Measurements from ENCODE around the gene CNTNAP2.

The CNTNAP2 gene

DNA sequence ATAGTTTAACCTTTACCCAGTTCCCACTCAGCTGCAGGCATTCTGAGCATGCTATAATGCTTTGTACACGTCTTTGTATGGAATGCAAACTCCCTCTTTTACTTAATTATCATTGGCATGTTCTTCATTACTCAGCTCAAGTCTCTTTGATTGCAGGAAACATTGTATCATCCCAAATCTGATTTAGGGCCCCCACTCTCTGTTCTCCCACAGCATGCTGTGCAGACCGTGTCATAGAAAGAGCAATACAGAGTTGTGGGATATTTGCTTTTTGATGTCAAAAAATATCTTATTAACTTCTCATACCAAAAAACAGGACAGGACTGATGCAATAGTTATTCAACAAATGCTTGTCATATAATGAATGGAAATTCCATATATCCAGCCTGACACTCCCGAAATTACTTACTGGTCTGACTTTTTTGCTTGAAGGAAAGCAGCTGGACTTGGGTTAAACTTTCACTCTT, 1392.5 kb downstream of the CNTNAP2 start:
- in situ Hi-C loops (cut with HindIII; ENCODE audit: low pct_unique_long_range_greater_than_20kb, low sequenced_read_pairs) = no loop called here
- DNase-seq (ENCODE audit: low read depth in 1 of 2, low spot score in 1 of 2) = no peak
- no peak for TF ChIP-seq JUND (IDR thresholded peaks at IDR 0.05; ENCODE audit: low read depth)

DNA sequence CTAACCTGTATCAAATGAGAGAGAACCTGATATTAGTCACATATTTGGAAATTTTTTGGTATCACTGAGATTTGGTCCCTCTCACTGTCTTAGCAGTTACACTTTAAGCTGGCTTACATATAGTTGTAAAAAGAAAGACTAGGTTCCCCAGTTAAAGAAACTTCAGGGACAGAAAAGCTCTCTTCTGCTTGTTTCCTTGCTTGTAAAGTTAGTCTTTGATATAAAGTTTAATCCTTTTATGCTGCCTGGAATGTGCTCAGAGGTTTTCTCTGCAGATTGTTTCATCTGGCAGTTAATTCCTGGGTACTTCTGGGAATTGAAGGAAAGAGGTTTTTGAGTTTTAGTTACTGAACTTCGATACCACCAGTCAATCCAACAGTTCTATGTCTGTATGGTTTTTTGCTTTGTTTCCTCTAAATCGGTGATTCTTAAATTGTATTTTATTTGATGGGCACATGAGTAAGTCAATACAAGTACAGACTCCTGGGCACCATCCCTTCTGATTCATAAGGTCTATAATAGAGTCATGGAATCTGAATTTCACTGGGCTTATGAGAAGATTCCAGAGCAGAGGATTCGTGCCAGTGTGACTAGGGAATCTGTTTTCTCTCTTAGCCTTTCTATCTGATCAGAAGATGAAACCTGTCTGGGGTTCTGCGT, 1393.1 kb downstream of the CNTNAP2 start:
- no peak for DNase-seq (ENCODE audit: low read depth in 1 of 2, low spot score in 1 of 2)
- TF ChIP-seq JUND (IDR thresholded peaks at IDR 0.05; ENCODE audit: low read depth) = no peak
- in situ Hi-C loops (cut with HindIII; ENCODE audit: low pct_unique_long_range_greater_than_20kb, low sequenced_read_pairs) = no loop called here

DNA sequence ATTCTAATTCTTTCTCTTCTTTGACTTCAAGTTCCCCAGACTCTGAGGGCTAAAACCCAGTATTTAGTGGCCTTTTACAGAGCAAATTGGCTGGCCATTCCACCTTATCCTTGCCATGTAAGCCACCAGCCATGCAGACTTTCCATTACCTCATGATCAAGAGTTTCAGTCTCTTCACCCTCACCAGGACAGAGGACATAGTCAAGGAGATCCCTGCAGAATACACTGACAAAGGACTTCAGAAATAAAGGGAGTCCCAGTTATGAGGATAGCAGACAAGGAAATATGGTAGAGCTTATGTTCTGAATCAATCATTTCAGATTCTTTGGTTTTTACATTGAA, 1393.6 kb downstream of the CNTNAP2 start:
- in situ Hi-C loops (cut with HindIII; ENCODE audit: low pct_unique_long_range_greater_than_20kb, low sequenced_read_pairs) = no loop called here
- DNase-seq (ENCODE audit: low read depth in 1 of 2, low spot score in 1 of 2) = no peak
- no peak for TF ChIP-seq JUND (IDR thresholded peaks at IDR 0.05; ENCODE audit: low read depth)

DNA sequence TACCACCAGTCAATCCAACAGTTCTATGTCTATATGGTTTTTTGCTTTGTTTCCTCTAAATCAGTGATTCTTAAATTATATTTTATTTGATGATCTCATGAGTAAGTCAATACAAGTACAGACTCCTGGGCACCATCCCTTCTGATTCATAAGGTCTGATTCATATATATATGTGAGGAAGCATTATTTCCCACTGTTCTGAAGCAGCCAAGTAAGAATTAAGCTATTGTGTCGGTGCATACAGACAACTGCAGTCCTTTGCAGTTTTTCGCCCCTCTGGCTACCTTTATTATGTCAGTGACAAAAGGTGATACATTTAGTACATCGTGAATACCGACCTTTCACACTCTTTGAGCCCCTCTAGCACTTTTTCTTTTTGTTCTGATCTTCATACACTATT, 1394.3 kb downstream of the CNTNAP2 start:
- in situ Hi-C loops (cut with HindIII; ENCODE audit: low pct_unique_long_range_greater_than_20kb, low sequenced_read_pairs) = no loop called here
- no peak for TF ChIP-seq JUND (IDR thresholded peaks at IDR 0.05; ENCODE audit: low read depth)
- no peak for DNase-seq (ENCODE audit: low read depth in 1 of 2, low spot score in 1 of 2)

DNA sequence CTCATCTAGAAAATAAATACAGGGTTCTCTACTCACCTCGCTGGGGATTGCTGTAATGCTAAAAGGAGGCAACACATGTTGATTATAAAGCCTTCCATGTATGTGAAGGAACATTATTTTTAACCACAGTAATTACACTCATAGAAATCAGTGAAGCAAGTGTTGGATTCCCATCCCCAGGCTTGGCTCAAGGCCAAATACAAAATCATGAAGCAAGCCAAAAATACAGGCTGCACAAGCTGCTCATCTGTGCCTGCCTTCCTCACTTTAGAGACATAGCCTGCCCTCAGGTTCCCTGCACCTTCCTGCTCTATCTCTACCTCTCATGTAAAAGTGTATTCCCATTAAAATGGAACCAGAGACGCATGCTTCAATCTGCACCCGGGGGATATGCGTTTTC, 1396.8 kb downstream of the CNTNAP2 start:
- in situ Hi-C loops (cut with HindIII; ENCODE audit: low pct_unique_long_range_greater_than_20kb, low sequenced_read_pairs) = no loop called here
- TF ChIP-seq JUND (IDR thresholded peaks at IDR 0.05; ENCODE audit: low read depth) = no peak
- DNase-seq (ENCODE audit: low read depth in 1 of 2, low spot score in 1 of 2) = no peak

DNA sequence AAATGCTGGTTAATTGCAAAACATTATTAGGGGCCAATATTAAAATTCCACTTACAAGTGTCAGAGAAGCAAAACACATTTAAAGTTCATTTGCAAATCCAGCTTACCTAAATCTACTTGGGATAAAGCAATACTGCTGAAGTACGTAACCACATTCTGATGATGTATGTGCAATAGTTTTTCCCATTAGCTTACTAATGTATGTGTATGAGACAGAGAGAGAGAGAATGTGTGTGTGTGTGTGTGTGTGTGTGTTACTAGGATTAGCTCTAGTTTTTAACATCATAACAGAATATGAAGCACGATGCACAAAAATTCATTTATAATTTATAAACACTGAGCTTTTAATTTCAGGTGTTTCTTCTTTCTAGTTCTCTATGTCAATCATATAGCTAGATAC, 1399.8 kb downstream of the CNTNAP2 start:
- DNase-seq (ENCODE audit: low read depth in 1 of 2, low spot score in 1 of 2) = no peak
- in situ Hi-C loops (cut with HindIII; ENCODE audit: low pct_unique_long_range_greater_than_20kb, low sequenced_read_pairs) = no loop called here
- TF ChIP-seq JUND (IDR thresholded peaks at IDR 0.05; ENCODE audit: low read depth) = no peak

DNA sequence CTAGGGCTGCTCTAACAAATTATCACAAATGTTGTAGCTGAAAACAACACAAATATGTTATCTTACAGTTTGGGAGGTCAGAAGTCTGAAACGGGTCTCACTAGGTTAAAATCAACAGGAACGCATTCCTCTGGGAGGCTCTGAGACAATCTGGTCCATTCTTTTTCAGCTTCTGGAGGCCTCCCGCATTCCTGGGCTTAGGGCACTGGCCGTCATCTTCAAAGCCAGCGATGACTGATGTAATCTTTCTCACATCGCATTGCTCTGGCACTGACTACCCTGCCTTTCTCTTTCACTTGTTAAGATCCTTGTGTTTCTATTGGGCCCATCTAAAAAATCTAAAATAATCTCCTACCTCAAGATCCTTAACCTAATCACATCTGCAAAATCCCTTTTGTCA, 1402.5 kb downstream of the CNTNAP2 start:
- no peak for TF ChIP-seq JUND (IDR thresholded peaks at IDR 0.05; ENCODE audit: low read depth)
- DNase-seq (ENCODE audit: low read depth in 1 of 2, low spot score in 1 of 2) = no peak
- in situ Hi-C loops (cut with HindIII; ENCODE audit: low pct_unique_long_range_greater_than_20kb, low sequenced_read_pairs) = no loop called here

DNA sequence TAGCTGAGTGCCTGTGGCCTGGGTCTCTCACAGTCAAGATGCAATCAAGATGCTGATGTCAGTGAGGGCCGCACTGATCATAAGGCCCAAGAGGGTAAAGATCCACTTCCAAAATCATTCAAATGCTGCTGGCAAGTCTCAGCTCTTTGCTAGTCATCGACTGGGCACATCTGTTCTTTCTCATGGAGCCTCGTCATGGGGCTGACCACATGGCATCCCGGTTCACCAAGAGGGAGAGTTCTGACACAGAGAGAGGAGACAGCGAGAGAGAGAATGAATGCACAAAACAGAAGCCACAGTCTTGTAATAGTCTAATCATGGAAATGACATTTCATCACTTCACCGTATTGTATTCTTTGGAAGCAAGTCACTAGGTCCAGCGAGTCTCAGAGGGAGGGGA, 1406.5 kb downstream of the CNTNAP2 start:
- no peak for DNase-seq (ENCODE audit: low read depth in 1 of 2, low spot score in 1 of 2)
- in situ Hi-C loops (cut with HindIII; ENCODE audit: low pct_unique_long_range_greater_than_20kb, low sequenced_read_pairs) = no loop called here
- TF ChIP-seq JUND (IDR thresholded peaks at IDR 0.05; ENCODE audit: low read depth) = no peak

DNA sequence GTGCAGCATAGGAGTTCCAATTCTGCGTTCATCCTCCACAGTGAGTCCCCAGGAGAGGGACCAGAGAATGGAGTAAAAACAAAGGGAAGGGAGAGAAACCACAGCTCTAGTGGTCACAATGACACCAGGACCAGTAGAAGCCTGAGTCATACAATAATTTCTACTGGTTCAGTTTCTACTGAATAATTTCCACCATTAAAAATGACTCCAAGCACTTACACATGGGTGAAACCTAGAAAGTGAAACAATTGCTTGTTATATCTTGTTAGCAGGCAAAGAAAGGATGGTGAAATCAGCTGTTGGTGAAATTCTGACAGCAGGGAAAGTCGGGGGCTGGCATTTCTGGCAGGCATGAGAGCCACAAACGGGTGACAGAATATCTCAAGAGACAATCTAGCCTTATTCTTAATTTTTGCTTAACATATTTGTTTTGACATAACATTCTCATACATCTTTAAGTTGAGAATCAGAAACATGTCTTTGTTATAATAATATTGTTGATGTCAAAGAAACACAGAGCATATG, 1408.2 kb downstream of the CNTNAP2 start:
- no peak for DNase-seq (ENCODE audit: low read depth in 1 of 2, low spot score in 1 of 2)
- in situ Hi-C loops (cut with HindIII; ENCODE audit: low pct_unique_long_range_greater_than_20kb, low sequenced_read_pairs) = no loop called here
- no peak for TF ChIP-seq JUND (IDR thresholded peaks at IDR 0.05; ENCODE audit: low read depth)

DNA sequence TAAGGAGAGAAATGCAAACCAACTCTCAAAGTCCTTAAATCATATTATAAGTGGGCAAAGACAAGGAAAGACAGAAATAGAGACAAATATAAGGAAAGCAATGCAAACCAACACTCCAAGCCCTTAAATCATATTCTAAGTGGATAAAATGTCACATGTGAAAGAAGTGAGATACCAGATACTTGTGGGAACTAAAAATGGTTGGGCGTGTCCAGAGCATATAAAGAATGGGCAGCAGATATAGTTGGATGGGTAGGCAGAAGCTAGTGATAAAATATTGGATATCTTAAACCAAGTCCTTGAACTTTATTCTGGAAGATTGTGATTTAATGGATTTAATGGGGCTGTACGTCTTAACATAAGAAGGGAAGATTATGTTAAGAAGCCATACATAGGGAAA, 1408.7 kb downstream of the CNTNAP2 start:
- DNase-seq (ENCODE audit: low read depth in 1 of 2, low spot score in 1 of 2) = no peak
- in situ Hi-C loops (cut with HindIII; ENCODE audit: low pct_unique_long_range_greater_than_20kb, low sequenced_read_pairs) = no loop called here
- no peak for TF ChIP-seq JUND (IDR thresholded peaks at IDR 0.05; ENCODE audit: low read depth)

DNA sequence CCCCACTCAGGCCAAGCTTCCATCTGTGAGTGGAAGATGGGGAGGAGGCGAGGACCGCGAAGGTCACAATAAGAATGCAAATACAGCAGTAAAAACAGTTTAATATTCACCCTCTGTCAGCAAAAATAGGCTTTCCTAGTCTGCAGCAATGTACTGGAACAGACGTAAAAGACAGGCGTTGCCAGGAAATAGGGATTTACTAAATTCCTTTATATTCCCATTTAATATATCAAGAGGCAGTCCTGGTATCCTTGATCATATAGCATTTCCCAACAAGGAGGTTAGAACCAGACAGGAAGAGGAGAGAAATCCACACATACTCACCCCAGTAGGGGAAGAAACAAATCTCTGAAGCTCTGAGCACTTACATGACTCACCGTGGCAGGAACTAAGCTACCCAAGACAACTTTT, 1419.1 kb downstream of the CNTNAP2 start:
- TF ChIP-seq JUND (IDR thresholded peaks at IDR 0.05; ENCODE audit: low read depth) = no peak
- DNase-seq (ENCODE audit: low read depth in 1 of 2, low spot score in 1 of 2) = no peak
- in situ Hi-C loops (cut with HindIII; ENCODE audit: low pct_unique_long_range_greater_than_20kb, low sequenced_read_pairs) = no loop called here

DNA sequence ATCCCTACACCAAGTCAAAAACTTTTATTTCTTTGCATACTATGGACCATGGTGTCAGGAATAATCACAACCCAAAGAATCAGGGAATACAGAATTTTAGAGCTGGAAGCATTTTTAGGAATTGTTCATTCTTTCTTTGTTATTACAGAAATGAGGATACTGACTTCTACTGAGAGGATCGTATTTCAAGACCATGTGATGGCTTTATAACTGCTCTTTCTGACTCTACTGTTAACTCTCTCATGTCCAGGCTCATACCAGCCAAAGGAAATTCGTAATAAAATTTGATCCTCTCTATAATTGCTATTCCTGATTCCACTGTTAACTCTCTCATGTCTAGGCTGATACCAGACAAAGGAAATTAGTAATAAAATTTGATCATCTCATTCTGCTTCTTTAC, 1423.1 kb downstream of the CNTNAP2 start:
- in situ Hi-C loops (cut with HindIII; ENCODE audit: low pct_unique_long_range_greater_than_20kb, low sequenced_read_pairs) = no loop called here
- no peak for TF ChIP-seq JUND (IDR thresholded peaks at IDR 0.05; ENCODE audit: low read depth)
- DNase-seq (ENCODE audit: low read depth in 1 of 2, low spot score in 1 of 2) = no peak

DNA sequence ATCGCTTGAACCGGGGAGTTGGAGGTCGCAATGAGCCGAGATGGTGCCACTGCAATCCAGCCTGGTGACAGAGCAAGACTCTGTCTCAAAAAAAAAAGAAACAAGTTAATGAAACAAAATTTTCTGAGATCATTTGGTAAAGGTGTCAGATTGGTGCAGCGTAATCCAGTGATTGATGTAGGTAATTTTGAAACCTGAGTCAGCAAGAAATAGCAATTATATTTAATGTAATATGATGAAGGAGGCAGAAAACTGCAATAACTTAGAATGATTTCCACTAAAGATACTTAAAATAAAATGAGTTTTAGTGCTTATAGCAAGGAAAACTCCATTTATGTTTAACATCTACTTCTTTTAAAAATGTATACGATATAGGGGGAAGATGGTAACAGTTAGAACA, 1424.1 kb downstream of the CNTNAP2 start:
- no peak for TF ChIP-seq JUND (IDR thresholded peaks at IDR 0.05; ENCODE audit: low read depth)
- no peak for DNase-seq (ENCODE audit: low read depth in 1 of 2, low spot score in 1 of 2)
- in situ Hi-C loops (cut with HindIII; ENCODE audit: low pct_unique_long_range_greater_than_20kb, low sequenced_read_pairs) = no loop called here

DNA sequence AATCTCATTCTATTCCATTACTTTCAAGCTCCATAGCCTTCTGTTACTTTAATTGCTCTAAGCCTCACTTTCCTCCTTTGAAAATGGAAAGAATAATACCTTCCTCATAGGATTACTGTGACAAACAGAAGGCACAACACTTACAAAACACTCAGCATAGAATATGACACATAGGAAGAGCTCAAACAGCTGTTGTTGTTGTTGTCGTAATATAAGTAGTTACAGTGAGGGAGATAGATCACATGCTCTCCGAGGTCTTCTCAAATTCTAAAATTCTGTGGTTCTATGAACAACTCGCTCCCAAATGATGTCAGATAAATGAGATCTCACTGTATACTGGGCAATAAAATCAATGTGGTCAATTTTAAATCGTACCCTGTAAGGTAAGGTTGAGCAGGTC, 1424.7 kb downstream of the CNTNAP2 start:
- DNase-seq (ENCODE audit: low read depth in 1 of 2, low spot score in 1 of 2) = no peak

More for the DNA sequence above, 1424.7 kb downstream of the CNTNAP2 start:
- in situ Hi-C loops (cut with HindIII; ENCODE audit: low pct_unique_long_range_greater_than_20kb, low sequenced_read_pairs) = no loop called here
- no peak for TF ChIP-seq JUND (IDR thresholded peaks at IDR 0.05; ENCODE audit: low read depth)

All from T47D (cell line).